Activated naive CD8-positive, alpha-beta T cell treated with anti-CD3 and anti-CD28 coated beads, Interleukin-2, amount 10 ng/mL, durations not matched to agents 7 days and 5 days (primary cell): Measurements from ENCODE around the gene ANKS1A. TPM values are rescaled to one million over a fixed set of nuclear protein-coding genes. Genes with fewer than 3 reads are reported as not detected.
"Not testable (repeated sequence)": the region's sequence is repeated elsewhere in the genome, so short reads cannot be mapped to it uniquely, and the experiment has no call there.

Experiments
- ATAC-seq: fragments of 150-1000 bp; cut with Tn5 transposase; one replicate; pipeline ENCODE4 v1.10.0; 2021; ENCODE audit warnings: low read depth, moderate library complexity
- POLR2A ChIA-PET: fragments of 350-600 bp; sonication (Branson Sonifier 250); formaldehyde crosslinking; loops from one replicate; lab custom pipeline; 2021; ENCODE audit warnings: antibody characterized with exemption; lab: Charles Lee
- DNase-seq: peaks from one replicate; pipeline ENCODE4 v3.0.0; 2021
- H3K27ac Mint-ChIP-seq: one replicate; pipeline ENCODE4 v1.8.0; 2022; ENCODE audit warnings: mild to moderate bottlenecking, mixed read lengths
- H3K27me3 Mint-ChIP-seq: one replicate; pipeline ENCODE4 v1.8.0; 2022; ENCODE audit warnings: mild to moderate bottlenecking, moderate library complexity, mixed read lengths
- H3K36me3 Mint-ChIP-seq: one replicate; pipeline ENCODE4 v1.8.0; 2021; ENCODE audit warnings: mild to moderate bottlenecking, mixed read lengths
- H3K4me1 Mint-ChIP-seq: one replicate; pipeline ENCODE4 v1.8.0; 2021; ENCODE audit warnings: mixed read lengths
- H3K4me3 Mint-ChIP-seq: one replicate; pipeline ENCODE4 v1.8.0; 2022; ENCODE audit warnings: mild to moderate bottlenecking, moderate library complexity, mixed read lengths
- H3K9me3 Mint-ChIP-seq: one replicate; pipeline ENCODE4 v1.8.0; 2021; ENCODE audit warnings: mixed read lengths
- total RNA-seq, 2 experiments: library from RNA; stranded (reverse); gene quantifications; one replicate each; pipeline ENCODE4 v1.2.3, GENCODE V29; 2021

The ANKS1A gene
- total RNA-seq, 2 experiments from 2014 or later = 8.1 to 9.3 TPM

DNA sequence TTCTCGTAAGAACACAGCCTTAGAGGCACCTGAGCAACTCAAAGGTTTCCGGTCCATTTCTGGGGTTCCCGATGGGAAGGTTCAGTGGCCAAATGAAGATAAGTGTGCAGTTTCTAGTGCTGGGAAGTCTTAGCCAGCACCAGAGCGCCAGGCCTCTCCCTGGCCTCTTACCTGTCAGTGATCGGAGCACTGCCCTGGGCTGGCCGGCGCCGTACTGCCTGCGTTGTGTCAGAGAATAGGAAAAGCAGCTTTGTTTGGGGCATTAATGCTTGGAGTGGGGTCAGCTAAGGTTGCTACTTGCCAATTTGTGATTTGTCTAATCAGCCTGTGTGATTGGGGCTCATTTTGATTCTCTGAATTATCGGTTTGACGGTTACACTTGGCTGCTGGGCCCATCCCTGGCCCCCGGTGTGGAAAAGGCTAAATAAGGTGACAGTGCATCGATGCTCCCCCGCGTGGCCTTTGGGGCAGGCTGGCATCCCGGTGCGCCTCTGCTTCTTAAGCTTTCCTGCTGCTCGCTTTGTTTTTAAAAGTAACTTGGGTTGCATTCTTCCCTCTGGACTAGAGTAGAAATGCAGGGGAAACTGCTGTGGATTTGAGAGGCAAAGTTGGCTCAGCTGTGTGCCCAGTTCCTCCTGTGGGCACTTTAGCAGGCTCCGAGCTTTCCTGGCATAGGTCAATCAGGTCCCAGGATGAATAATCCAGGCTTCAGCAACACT lies 200.3 kb downstream of the ANKS1A start:
- H3K36me3 Mint-ChIP-seq = no peaks in the 10 kb centered on the region
- no peaks in the 10 kb centered on the region for H3K27me3 Mint-ChIP-seq
- H3K4me3 Mint-ChIP-seq = no peak overlapping the region
- H3K4me1 Mint-ChIP-seq = peaks cover 2% of the 10 kb centered on the region
- DNase-seq (no peak), ATAC-seq (no peak)
- H3K27ac Mint-ChIP-seq = no peak overlapping the region
- POLR2A ChIA-PET = interaction anchor here (1.3 kb wide), 1 partner anchor 201 kb away, joined by 3 read pairs; the partner anchor contains the start of gene TAF11
- no peaks in the 10 kb centered on the region for H3K9me3 Mint-ChIP-seq

DNA sequence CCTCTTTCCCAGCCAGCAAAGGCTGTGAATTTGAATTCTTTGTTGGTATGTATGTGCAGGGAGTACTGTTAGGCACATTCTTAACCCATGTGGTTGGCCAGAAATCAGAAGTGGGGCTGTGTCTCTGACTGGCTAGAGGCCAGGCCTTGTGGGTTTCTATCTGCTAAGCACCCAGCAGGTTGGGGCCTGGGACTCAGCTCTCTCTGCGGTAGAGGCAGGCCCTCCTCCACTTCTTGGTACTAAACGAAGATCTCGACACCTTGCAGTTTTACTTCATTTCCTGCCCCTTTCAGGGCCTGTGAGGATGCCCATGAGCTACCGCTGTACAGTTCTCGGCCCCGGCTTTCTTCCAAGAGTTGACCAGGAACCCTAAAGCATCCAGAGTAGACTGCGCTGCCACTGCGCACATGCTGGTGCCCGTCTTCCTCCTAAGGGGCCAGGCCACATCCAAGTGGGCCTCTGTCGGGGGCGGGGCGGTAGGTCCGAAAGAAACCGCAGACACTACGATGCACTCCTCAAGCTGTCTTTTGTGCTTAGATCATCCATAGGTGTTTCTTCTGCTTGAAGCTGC lies 201.0 kb downstream of the ANKS1A start:
- Mint-ChIP-seq H3K27me3 (peaks cover 2% of the 10 kb centered on the region), H3K4me3 (no peak overlapping the region), H3K27ac (no peak overlapping the region), H3K4me1 (peaks cover 2% of the 10 kb centered on the region), H3K36me3 (no peaks in the 10 kb centered on the region), H3K9me3 (no peaks in the 10 kb centered on the region)
- POLR2A ChIA-PET = interaction anchor here (1.3 kb wide), 1 partner anchor 202 kb away, joined by 3 read pairs; the partner anchor contains the start of gene TAF11
- no peak for DNase-seq
- ATAC-seq = peak; percentile 69

DNA sequence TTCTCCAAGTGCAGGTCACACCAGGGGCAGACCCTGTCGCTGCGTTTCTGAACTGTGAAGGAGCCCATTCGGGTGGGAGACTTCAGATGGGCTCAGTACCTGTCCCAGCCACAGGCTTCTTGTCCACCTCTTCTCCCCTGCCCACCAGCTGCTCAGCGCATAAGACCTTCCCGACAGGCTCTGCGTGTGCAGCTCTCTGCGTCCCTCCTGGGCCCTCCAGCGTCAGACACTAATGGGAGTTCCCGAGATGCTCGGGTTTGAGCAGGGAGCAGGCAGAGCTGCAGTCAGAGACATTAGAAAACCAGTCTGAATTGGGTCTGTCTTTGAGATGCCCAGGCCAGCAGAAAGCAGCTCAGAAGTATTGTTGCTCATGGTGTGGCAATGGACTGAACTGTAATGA lies 201.7 kb downstream of the ANKS1A start:
- H3K4me3 Mint-ChIP-seq = no peak overlapping the region
- peaks cover 2% of the 10 kb centered on the region for H3K4me1 Mint-ChIP-seq
- no peaks in the 10 kb centered on the region for H3K36me3 Mint-ChIP-seq
- DNase-seq = no peak
- POLR2A ChIA-PET = no interaction called here
- H3K9me3 Mint-ChIP-seq = no peaks in the 10 kb centered on the region
- H3K27ac Mint-ChIP-seq = no peak overlapping the region
- H3K27me3 Mint-ChIP-seq = peaks cover 5% of the 10 kb centered on the region
- ATAC-seq = no peak

GRCh38 chr6:35091346-35092083 lies 202.5 kb downstream of the ANKS1A start:
- DNase-seq (no peak), ATAC-seq (no peak)
- H3K36me3 Mint-ChIP-seq = no peaks in the 10 kb centered on the region
- H3K4me1 Mint-ChIP-seq = peaks cover 2% of the 10 kb centered on the region
- peaks cover 12% of the 10 kb centered on the region for H3K27me3 Mint-ChIP-seq
- no peak overlapping the region for H3K4me3 Mint-ChIP-seq
- no peak overlapping the region for H3K27ac Mint-ChIP-seq
- H3K9me3 Mint-ChIP-seq = no peaks in the 10 kb centered on the region
- POLR2A ChIA-PET = no interaction called here

DNA sequence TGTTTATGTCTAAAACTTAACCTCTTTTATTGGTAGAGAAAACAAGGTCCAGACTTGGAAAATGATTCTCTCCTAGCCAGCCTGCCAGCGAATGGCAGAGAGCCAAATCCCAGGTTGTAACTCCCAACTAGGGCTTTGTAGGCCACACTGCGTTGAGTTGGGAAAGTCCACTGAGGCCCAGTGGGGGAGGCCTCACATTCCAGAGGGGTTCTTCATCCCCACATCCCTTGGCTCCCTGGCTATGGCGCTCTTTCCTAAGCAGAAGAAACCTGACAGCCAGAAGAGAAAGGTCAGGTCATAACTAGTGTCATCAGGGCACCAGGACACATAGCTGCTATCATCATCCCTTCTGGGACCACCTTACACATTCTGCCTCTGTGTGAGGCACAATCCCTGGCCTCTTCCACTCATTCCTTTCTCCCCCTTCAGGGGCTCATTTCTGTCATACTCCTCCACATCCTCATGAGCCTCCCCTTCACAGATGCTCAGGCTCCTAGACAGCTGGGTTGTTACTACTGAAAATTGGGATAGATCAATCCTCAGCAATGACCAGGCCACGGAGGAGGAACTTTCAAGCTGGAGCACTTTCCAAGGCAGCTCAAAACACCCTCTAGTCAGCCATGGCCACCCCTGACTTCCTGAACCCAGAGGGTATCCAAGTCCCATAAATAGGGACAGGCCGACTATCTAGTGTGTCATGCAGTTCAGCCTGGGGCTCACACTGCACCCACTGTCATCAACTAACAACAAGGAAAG lies 203.5 kb downstream of the ANKS1A start:
- ATAC-seq (no peak), DNase-seq (no peak)
- Mint-ChIP-seq H3K9me3 (no peaks in the 10 kb centered on the region), H3K4me1 (peaks cover 2% of the 10 kb centered on the region), H3K27me3 (peaks cover 15% of the 10 kb centered on the region), H3K27ac (no peak overlapping the region), H3K4me3 (no peak overlapping the region), H3K36me3 (no peaks in the 10 kb centered on the region)
- POLR2A ChIA-PET = no interaction called here

- no peaks in the 10 kb centered on the region for H3K9me3 Mint-ChIP-seq
- H3K36me3 Mint-ChIP-seq = no peaks in the 10 kb centered on the region
- no peak overlapping the region for H3K27ac Mint-ChIP-seq
- peaks cover 18% of the 10 kb centered on the region for H3K27me3 Mint-ChIP-seq
- POLR2A ChIA-PET = no interaction called here
- no peak overlapping the region for H3K4me3 Mint-ChIP-seq
- DNase-seq (no peak), ATAC-seq (no peak)
- H3K4me1 Mint-ChIP-seq = peaks cover 2% of the 10 kb centered on the region
Observed at GRCh38 chr6:35093118-35093445, 204.0 kb downstream of the ANKS1A start.

DNA sequence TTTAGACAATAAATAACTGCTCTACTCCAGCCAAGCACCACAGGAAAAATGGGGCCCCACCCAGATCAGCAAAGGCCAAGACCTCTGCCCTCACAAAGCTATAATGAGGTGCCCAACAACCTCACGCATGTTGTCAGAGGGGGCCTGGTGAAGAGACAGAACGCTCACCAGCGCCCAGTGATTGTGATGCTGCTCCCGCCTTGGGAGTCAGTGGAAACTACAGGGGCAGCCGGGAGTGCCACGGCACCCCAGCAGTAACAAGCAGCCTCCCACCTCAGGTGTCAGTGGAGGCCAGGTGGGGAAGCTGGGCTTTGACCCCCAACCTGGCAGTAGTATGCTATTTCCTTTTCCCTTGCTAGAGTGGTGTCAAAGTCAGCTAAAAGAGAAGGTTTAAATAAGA lies 204.7 kb downstream of the ANKS1A start:
- no peak overlapping the region for H3K27ac Mint-ChIP-seq
- POLR2A ChIA-PET = no interaction called here
- no peaks in the 10 kb centered on the region for H3K36me3 Mint-ChIP-seq
- H3K4me1 Mint-ChIP-seq = peaks cover 2% of the 10 kb centered on the region
- H3K4me3 Mint-ChIP-seq = no peak overlapping the region
- no peak for DNase-seq
- H3K27me3 Mint-ChIP-seq = peaks cover 18% of the 10 kb centered on the region
- ATAC-seq = no peak
- no peaks in the 10 kb centered on the region for H3K9me3 Mint-ChIP-seq

- no peak for DNase-seq
- Mint-ChIP-seq H3K4me1 (peaks cover 2% of the 10 kb centered on the region), H3K4me3 (no peak overlapping the region), H3K27ac (no peak overlapping the region), H3K27me3 (peaks cover 20% of the 10 kb centered on the region), H3K9me3 (no peaks in the 10 kb centered on the region), H3K36me3 (no peaks in the 10 kb centered on the region)
- no peak for ATAC-seq
- POLR2A ChIA-PET = no interaction called here
Observed at GRCh38 chr6:35094183-35094582, 205.1 kb downstream of the ANKS1A start.

DNA sequence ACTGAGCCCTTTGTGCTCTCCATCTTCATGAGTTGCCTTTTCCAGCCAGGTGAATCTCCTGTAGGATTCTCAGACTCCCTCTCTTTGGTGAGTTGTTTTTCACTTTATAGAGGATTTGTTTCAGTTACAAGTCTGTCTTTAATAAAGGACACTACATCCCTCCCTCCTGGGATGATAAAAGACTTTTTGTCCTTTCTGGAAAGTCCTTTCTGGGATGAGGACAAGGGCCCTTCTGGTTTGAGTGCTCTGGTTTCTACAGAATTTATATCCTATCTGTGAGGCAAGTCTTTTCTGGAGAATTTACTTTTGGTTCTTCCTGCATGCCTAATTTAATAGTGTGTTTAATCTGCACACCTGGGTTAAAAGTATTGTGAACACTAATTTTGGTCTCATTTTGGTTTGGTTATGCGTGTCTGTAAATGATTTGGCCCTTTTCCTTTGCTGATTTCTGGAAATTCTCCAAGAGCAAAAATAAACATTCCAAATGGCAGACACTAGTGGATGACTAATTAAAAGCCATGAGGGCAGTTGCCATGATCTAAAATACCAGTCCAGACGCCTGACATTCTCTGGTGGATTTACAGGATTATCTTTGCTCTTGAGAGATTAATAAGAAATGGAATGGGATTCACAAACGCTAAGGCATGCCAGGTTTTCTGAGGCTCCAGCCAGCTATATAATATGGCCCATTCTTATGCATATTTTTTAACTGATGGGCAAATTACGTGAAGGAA lies 207.2 kb downstream of the ANKS1A start:
- H3K9me3 Mint-ChIP-seq = no peaks in the 10 kb centered on the region
- H3K4me3 Mint-ChIP-seq = no peak overlapping the region
- H3K36me3 Mint-ChIP-seq = no peaks in the 10 kb centered on the region
- POLR2A ChIA-PET = interaction anchor here (0.7 kb wide), 1 partner anchor 580 kb away, joined by 5 read pairs; no protein-coding TSS in a partner anchor
- DNase-seq (no peak), ATAC-seq (no peak)
- H3K27ac Mint-ChIP-seq = no peak overlapping the region
- no peaks in the 10 kb centered on the region for H3K4me1 Mint-ChIP-seq
- H3K27me3 Mint-ChIP-seq = peaks cover 21% of the 10 kb centered on the region

GRCh38 chr6:35099116-35099515 lies 210.1 kb downstream of the ANKS1A start:
- POLR2A ChIA-PET = no interaction called here
- Mint-ChIP-seq H3K27me3 (peaks cover 29% of the 10 kb centered on the region), H3K9me3 (no peaks in the 10 kb centered on the region), H3K36me3 (no peaks in the 10 kb centered on the region), H3K27ac (no peak overlapping the region), H3K4me1 (no peaks in the 10 kb centered on the region), H3K4me3 (no peak overlapping the region)
- ATAC-seq (no peak), DNase-seq (no peak)

DNA sequence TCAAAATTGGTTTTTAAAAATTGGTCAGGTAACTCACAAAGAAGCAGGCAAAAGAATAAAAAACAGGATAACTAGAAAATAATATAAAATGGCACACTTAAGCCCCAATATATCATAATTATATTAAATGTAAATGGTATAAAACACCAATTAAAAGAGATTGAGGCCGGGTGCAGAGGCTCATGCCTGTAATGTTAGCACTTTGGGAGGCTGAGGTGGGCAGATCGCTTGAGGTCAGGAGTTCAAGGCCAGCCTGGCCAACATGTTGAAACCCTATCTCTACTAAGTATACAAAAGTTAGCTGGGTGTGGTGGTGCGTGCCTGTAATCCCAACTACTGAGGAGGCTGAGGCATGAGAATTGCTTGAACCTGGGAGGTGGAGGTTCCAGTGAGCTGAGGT lies 216.0 kb downstream of the ANKS1A start:
- H3K36me3 Mint-ChIP-seq = no peaks in the 10 kb centered on the region
- H3K4me3 Mint-ChIP-seq = no peak overlapping the region
- DNase-seq = no peak
- H3K27ac Mint-ChIP-seq = no peak overlapping the region
- peaks cover 4% of the 10 kb centered on the region for H3K9me3 Mint-ChIP-seq
- POLR2A ChIA-PET = no interaction called here
- peaks cover 15% of the 10 kb centered on the region for H3K27me3 Mint-ChIP-seq
- no peak for ATAC-seq
- H3K4me1 Mint-ChIP-seq = no peaks in the 10 kb centered on the region

DNA sequence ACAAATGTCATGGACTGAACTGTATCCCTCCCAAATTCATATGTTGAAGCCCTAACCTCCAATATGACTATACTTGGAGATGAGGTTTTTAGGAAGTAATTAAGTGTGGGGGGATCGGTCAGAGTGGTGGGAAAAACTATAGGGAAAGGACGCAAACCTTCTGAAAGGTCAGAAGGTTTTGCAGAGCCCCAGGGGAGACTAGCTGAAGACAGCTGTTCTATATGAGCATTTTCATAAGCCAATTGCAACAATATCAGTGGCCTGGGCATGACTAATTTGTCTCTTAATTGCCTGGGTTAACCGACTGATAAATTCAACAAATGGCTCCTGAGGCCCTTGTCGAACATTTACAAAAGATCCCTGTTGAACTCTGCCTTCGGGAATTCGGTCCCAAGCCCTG lies 217.0 kb downstream of the ANKS1A start:
- H3K4me3 Mint-ChIP-seq, H3K36me3 Mint-ChIP-seq, H3K27ac Mint-ChIP-seq, DNase-seq, H3K4me1 Mint-ChIP-seq, H3K9me3 Mint-ChIP-seq, ATAC-seq, POLR2A ChIA-PET: not testable (repeated sequence)
- peaks cover 17% of the 10 kb centered on the region for H3K27me3 Mint-ChIP-seq

- DNase-seq, H3K9me3 Mint-ChIP-seq, H3K4me3 Mint-ChIP-seq, ATAC-seq, H3K27ac Mint-ChIP-seq, H3K36me3 Mint-ChIP-seq, POLR2A ChIA-PET, H3K4me1 Mint-ChIP-seq: not testable (repeated sequence)
- peaks cover 17% of the 10 kb centered on the region for H3K27me3 Mint-ChIP-seq
Observed at GRCh38 chr6:35107208-35107607, 218.2 kb downstream of the ANKS1A start.
